ENCODE results near the gene TCF7L1.
"Not testable (repeated sequence)": the region's sequence is repeated elsewhere in the genome, so short reads cannot be mapped to it uniquely, and the experiment has no call there.

Gene TCF7L1

GRCh38 chr2:85210511-85210910, 77.3 kb downstream of the TCF7L1 start:
- TF ChIP-seq POLR2A (IDR thresholded peaks at IDR 0.05; ENCODE audit: extremely low read depth, insufficient read length): no peak
- TF ChIP-seq, protein P1, sequence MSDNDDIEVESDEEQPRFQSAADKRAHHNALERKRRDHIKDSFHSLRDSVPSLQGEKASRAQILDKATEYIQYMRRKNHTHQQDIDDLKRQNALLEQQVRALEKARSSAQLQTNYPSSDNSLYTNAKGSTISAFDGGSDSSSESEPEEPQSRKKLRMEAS (IDR thresholded peaks at IDR 0.05; ENCODE audit: low read depth, low read length): no peak
- TF ChIP-seq, protein P2, sequence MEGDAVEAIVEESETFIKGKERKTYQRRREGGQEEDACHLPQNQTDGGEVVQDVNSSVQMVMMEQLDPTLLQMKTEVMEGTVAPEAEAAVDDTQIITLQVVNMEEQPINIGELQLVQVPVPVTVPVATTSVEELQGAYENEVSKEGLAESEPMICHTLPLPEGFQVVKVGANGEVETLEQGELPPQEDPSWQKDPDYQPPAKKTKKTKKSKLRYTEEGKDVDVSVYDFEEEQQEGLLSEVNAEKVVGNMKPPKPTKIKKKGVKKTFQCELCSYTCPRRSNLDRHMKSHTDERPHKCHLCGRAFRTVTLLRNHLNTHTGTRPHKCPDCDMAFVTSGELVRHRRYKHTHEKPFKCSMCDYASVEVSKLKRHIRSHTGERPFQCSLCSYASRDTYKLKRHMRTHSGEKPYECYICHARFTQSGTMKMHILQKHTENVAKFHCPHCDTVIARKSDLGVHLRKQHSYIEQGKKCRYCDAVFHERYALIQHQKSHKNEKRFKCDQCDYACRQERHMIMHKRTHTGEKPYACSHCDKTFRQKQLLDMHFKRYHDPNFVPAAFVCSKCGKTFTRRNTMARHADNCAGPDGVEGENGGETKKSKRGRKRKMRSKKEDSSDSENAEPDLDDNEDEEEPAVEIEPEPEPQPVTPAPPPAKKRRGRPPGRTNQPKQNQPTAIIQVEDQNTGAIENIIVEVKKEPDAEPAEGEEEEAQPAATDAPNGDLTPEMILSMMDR (IDR thresholded peaks at IDR 0.05; ENCODE audit: low read depth, low read length): no peak
- no peak for TF ChIP-seq MYC (IDR thresholded peaks at IDR 0.05; ENCODE audit: low read depth, low read length)
- DNase-seq (ENCODE audit: low read depth): no peak
- H3K4me3 ChIP-seq (ENCODE audit: low read depth, low read length): no peak overlapping the region

- not testable (repeated sequence) for DNase-seq (ENCODE audit: low read depth); H3K4me3 ChIP-seq (ENCODE audit: low read depth, low read length)
These were observed 78.4 kb downstream of the TCF7L1 start for GRCh38 chr2:85211606-85212005.

DNA sequence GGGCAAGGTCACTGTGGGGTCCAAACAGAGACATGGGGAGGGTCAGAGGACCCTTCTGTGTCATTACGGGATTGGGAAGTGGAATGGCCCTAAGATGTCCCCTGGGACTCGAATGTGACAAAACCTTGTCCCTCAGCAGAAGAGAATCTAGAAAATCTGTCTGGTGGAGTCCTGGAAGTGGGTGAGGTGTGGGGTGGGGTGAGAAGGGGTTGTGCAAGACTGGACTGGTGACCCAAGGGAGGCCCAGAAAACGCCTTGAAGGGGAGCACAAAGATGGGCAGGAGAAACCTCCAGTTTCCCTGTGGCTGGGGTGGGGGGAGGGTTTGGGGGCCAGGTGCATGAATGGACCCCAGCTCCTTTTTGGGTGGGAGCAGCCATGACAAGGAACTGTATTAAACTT, 79.6 kb downstream of the TCF7L1 start:
- no peak for DNase-seq (ENCODE audit: low read depth)
- TF ChIP-seq POLR2A (IDR thresholded peaks at IDR 0.05; ENCODE audit: extremely low read depth, insufficient read length) (no peak), MYC (IDR thresholded peaks at IDR 0.05; ENCODE audit: low read depth, low read length) (no peak)
- TF ChIP-seq, protein P2 (IDR thresholded peaks at IDR 0.05; ENCODE audit: low read depth, low read length): no peak
- TF ChIP-seq, protein P1 (IDR thresholded peaks at IDR 0.05; ENCODE audit: low read depth, low read length): no peak
- H3K4me3 ChIP-seq (ENCODE audit: low read depth, low read length): no peak overlapping the region

DNA sequence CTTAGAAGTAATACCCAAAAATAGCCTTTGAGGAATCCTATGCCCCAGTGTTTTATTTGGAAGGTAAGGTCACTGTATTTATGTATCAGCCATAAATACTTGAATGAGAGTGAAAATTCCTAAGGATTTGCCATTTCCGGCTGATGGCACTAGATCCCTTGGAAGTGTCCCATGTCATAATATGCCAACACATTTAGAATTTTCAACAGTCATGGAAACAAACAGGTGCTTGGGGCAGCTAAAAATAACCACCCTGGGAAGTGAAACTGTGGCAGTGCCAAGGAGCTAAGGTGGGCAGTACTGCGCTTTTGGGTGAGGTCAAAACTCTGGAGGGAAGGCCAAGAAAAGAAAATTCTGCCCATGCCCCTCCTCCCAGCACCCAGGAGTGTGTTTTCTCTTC, 80.2 kb downstream of the TCF7L1 start:
- no peak for DNase-seq (ENCODE audit: low read depth)
- TF ChIP-seq POLR2A (IDR thresholded peaks at IDR 0.05; ENCODE audit: extremely low read depth, insufficient read length) (no peak), MYC (IDR thresholded peaks at IDR 0.05; ENCODE audit: low read depth, low read length) (no peak)
- TF ChIP-seq, protein P2 (IDR thresholded peaks at IDR 0.05; ENCODE audit: low read depth, low read length): no peak
- TF ChIP-seq, protein P1 (IDR thresholded peaks at IDR 0.05; ENCODE audit: low read depth, low read length): no peak

GRCh38 chr2:85213901-85214512, 80.8 kb downstream of the TCF7L1 start:
- TF ChIP-seq MYC (IDR thresholded peaks at IDR 0.05; ENCODE audit: low read depth, low read length) (no peak), POLR2A (IDR thresholded peaks at IDR 0.05; ENCODE audit: extremely low read depth, insufficient read length) (no peak)
- TF ChIP-seq, protein P2 (IDR thresholded peaks at IDR 0.05; ENCODE audit: low read depth, low read length): no peak
- TF ChIP-seq, protein P1 (IDR thresholded peaks at IDR 0.05; ENCODE audit: low read depth, low read length): no peak
- no peak for DNase-seq (ENCODE audit: low read depth)
- H3K4me3 ChIP-seq (ENCODE audit: low read depth, low read length): no peak overlapping the region

More for the DNA sequence above, 80.2 kb downstream of the TCF7L1 start:
- no peak overlapping the region for H3K4me3 ChIP-seq (ENCODE audit: low read depth, low read length)

DNA sequence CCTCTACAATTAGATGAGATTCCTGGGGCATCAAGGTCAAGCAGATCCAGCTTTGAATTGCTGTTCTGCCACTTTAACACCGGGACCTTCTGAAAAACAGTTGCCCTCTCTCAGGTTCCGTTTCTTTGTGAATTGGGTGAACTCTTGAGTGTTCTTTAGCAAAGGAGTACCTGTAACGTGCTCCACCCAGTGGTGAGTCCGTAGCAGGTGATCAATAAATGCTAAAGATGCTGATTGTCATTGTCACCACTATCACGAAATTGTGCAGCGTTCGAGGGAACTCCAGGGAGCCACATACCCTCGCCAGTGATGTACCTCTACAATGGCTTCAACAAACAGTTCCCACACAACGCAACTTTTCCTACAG, 81.9 kb downstream of the TCF7L1 start:
- H3K4me3 ChIP-seq (ENCODE audit: low read depth, low read length): no peak overlapping the region
- DNase-seq (ENCODE audit: low read depth): no peak
- TF ChIP-seq MYC (IDR thresholded peaks at IDR 0.05; ENCODE audit: low read depth, low read length): no peak
- TF ChIP-seq POLR2A (IDR thresholded peaks at IDR 0.05; ENCODE audit: extremely low read depth, insufficient read length): no peak

Measured in NB4 (cell line).